ENCODE data around the gene GPR63. TPM values are rescaled to one million over a fixed set of nuclear protein-coding genes. Genes with fewer than 3 reads are reported as not detected.

GPR63 gene
- total RNA-seq, 1 donor from 2014 or later = 14.2 TPM

- DNase-seq (ENCODE audit: low spot score) = no peak
Observed at GRCh38 chr6:96823743-96824142, 13.5 kb downstream of the GPR63 start.

GRCh38 chr6:96821034-96821433 is 16.2 kb downstream of the GPR63 start:
- no peak for DNase-seq (ENCODE audit: low spot score)

DNA sequence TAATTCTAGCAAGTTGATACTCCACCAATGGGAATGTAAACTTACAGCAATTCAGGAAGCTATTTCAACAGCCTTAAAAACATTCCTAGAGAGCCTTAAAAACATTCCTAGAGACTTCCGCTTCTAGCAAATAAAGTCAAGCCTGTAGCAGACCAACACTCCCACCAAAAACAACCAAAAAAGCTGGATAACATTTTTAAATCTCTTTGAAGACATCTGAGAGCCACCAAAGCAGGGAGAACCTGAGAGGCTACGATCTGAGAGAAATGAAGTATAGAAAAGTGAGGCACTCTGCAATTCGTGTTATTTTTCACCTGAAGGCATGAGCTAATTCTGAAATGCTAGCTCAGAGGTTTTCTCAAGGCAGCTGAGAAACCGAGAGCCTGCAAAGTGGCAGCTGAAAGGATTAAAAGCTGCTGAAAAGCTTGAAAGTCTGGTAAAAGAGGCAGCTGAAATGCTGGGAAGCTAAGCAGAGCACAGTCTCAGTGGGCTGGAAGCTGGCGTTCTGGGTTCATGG is 20.9 kb downstream of the GPR63 start:
- peak; percentile 78 for DNase-seq (ENCODE audit: low spot score)

GRCh38 chr6:96814625-96815024 is 22.7 kb downstream of the GPR63 start:
- no peak for DNase-seq (ENCODE audit: low spot score)

- peak; percentile 35 for DNase-seq (ENCODE audit: low spot score)
Observed at GRCh38 chr6:96812077-96812703, 25.1 kb downstream of the GPR63 start.

- no peak for DNase-seq (ENCODE audit: low spot score)
Observed at GRCh38 chr6:96811670-96812069, 25.6 kb downstream of the GPR63 start.

DNA sequence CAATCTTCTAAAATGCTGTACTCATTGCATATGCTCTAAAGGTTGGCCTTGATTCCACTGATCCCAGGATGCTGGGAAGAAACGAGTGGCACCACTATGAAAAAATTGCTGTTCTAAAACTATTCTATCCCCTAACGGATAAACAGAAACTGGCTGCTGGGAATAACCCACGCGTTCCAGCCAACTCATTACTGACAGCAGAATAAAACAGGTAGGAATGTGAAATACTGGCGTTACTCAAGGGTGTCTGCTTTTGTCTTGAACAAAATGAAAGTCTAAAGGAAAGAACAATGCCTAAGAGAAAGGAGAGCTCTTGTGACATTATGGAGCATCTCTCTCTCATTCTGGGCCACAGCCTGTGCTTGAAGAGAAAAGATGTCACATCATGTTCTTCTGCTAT is 26.1 kb downstream of the GPR63 start:
- no peak for DNase-seq (ENCODE audit: low spot score)

- DNase-seq (ENCODE audit: low spot score) = peak; percentile 88
Observed at GRCh38 chr6:96809119-96809518, 28.2 kb downstream of the GPR63 start.

- no peak for DNase-seq (ENCODE audit: low spot score)
Observed at GRCh38 chr6:96803106-96803481, 34.2 kb downstream of the GPR63 start.

GRCh38 chr6:96795481-96795880 is 41.8 kb downstream of the GPR63 start:
- no peak for DNase-seq (ENCODE audit: low spot score)

GRCh38 chr6:96794980-96795379 is 42.3 kb downstream of the GPR63 start:
- no peak for DNase-seq (ENCODE audit: low spot score)

DNA sequence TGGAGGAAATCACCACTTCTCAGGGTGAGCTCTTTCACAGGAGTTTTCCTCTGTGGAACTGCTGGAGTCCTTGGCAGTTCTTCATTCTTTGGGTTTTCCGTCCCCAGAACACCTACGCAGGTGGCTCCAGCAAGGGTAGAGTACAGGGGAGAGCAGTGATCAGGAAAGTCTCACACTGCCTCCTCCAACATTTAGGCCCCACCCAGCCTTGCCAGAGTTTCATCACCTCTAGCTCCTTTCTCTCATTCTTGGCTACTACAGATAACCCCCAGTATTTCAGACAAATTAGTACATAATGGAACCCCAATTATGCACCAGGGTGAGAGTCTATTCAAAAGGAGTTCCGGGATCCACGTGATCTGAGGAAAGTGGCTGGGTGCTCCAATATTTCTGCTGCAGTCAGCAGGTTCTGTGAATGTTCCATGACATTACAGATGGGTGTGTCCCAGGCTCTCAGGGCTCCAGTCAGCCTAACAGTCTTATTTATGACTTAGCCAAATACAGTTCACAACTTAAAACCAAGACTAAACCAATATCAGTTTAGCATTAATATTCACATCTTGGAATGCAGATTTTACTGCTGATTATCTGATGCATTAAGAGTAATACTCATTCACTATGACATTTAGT is 44.6 kb downstream of the GPR63 start:
- no peak for DNase-seq (ENCODE audit: low spot score)

GRCh38 chr6:96789871-96790270 is 47.4 kb downstream of the GPR63 start:
- DNase-seq (ENCODE audit: low spot score) = no peak

- no peak for DNase-seq (ENCODE audit: low spot score)
Observed at GRCh38 chr6:96787846-96788580, 49.3 kb downstream of the GPR63 start.

DNA sequence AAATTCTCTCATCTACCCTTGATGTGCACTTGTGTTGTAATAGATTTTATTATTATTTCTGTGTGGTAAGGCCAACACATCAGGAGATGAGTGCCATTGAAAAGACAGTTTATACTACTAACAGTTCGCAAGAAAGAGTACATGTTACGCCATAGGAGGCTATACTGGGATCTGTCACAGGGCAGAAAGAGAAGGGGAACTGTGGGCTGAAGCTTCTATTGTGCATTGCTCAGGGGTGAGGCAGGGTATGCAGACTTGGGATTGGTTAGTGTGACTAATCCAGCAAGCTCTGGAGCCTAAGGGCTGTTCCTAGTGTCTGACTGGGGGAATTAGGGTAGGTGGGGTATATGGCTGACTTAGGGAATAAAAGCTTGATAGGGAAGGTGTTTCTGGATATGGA is 50.9 kb downstream of the GPR63 start:
- DNase-seq (ENCODE audit: low spot score) = no peak

DNA sequence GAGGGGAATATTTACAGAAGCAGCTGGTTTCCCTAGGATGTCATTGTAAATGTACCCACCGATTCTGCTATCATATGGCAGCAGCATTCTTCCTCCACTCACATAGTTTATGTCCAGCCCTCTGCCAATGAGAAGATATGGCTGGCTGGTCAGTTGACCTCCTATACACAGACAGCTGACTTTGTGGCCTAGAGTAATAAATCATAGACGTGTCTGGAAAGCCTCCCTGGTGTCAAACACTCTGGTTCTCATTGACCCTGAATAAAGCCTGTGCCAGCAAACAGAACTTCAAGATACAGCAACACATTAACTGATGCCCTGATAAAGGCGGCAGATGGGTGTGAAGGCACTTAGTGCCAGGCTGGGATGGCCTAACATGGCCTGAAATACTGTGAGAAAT is 52.6 kb downstream of the GPR63 start:
- DNase-seq (ENCODE audit: low spot score) = no peak

DNA sequence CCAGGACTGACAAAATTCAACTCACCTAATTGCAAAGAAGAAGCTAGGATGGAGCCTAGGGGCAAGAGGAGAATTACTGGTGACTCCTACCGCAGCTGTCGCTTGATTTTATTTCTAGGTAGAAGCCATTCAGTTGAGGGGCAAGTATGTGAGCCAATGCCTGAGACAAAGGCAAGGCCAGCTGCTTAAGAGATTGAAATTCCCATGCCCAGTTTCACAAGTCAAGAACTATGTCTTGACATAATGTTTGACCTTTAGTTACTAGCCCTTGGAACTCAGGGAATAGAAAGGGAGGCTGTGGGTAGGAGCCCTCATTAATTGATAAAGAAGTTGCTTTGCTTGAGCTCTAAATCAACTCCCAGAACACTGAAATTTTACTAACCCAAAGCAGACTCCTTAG is 54.0 kb downstream of the GPR63 start:
- no peak for DNase-seq (ENCODE audit: low spot score)

GRCh38 chr6:96781557-96781956 is 55.7 kb downstream of the GPR63 start:
- no peak for DNase-seq (ENCODE audit: low spot score)

DNA sequence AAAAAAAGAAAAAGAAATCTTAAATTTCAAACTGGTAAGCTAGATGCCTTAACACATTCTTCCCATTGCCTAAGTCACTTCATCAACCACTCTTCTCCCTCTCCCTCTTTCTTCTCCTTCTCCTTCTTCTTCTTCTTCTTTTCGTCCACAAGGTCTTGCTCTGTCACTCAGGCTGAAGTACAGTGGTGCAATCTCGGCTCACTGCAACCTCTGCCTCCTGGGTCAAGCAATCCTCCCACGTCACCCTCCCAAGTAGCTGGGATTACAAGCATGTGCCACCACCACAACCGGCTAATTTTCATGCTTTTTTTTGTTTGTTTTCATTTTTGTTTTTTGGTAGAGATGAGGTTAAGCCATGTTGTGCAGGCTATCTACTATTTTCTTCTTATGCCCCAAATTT is 60.2 kb downstream of the GPR63 start:
- no peak for DNase-seq (ENCODE audit: low spot score)

- no peak for DNase-seq (ENCODE audit: low spot score)
Observed at GRCh38 chr6:96775727-96776400, 61.4 kb downstream of the GPR63 start.

DNA sequence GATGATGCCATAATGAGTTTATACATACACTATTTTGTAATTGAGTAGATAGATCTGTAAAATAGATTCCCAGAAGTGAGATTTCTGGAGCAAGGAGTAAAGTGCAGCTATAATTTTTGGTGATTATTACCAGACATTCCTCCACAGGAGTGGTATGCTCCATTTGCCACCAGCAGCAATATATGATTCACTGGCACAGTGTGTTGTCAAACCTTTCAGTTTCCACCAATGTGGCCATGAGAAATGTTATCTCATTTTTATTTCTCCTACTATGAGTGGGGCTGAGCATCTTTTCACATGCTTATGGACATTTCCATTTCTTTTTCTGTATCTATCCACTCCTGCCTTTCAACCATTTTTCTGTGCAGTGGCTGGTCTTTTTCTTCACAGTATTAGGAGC is 70.5 kb downstream of the GPR63 start:
- no peak for DNase-seq (ENCODE audit: low spot score)

DNA sequence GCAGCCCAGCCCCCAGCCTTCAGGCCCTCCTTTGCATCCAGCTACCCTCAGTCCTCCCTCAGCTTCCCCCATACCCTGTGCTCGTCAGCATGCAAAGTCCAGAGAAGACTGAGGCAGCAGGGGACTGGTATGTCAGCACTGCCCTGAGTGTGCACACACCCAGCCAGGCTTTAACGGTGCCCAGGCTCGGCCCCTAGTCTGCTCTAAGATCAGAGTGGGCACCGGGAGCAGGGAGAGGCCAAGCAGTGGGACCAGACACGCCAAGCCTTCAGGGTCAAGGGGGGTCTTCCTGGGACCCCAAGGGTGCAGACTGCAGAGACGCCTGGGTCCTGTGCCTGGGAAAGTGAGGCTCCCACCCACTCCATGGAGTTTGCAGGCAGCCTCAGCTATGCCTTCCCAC is 74.7 kb downstream of the GPR63 start:
- DNase-seq (ENCODE audit: low spot score) = no peak

All from umbilical cord (tissue), 2 donors.